HepG2 (cell line): ENCODE data around the gene VENTX. TPM values are rescaled to one million over a fixed set of nuclear protein-coding genes. Genes with fewer than 3 reads are reported as not detected.

ENCODE experiments used
- ATAC-seq: fragments of 200-7000 bp; cut with Tn5 transposase; 3 replicates; pipeline ENCODE4 v1.9.1; 2020; ENCODE audit warnings: mild to moderate bottlenecking, moderate library complexity
- BruUV-seq: library from RNA; stranded (reverse); fragments of 400-500 nt; replicated peaks from 2 replicates; lab custom pipeline; 2021; lab: Mats Ljungman, UMichigan
- CTCF ChIA-PET: fragments of 300-600 bp; formaldehyde crosslinking; extraction: SDS; loops from one replicate; lab custom pipeline; 2021; ENCODE audit warnings: low total read pairs, inconsistent platforms, low intra/inter-chr PET ratio; lab: Yijun Ruan, JAX
- POLR2A ChIA-PET: fragments of 350-600 bp; sonication (Branson Sonifier 250); formaldehyde crosslinking; loops from one replicate; lab custom pipeline; 2020; ENCODE audit warnings: antibody characterized with exemption, inconsistent platforms; lab: Yijun Ruan, JAX
- DNase-seq: peaks from one replicate; pipeline ENCODE4 v3.0.0-alpha.2; 2015; ENCODE audit warnings: low spot score
- FAIRE-seq: peaks from 3 replicates; lab custom pipeline; 2011; peaks lifted over from hg19 to GRCh38; lab: Jason Lieb, UNC
- H2AFZ ChIP-seq: one replicate; pipeline ENCODE4 v1.6.1; 2011; ENCODE audit warnings: low read length, inconsistent platforms
- H3K27ac ChIP-seq: fragments of 300-600 bp; 3 replicates; pipeline ENCODE4 v1.8.0; 2011; ENCODE audit warnings: mixed run types, mild to moderate bottlenecking, mixed read lengths, low read length, inconsistent platforms; ENCODE audit not compliant: insufficient read depth; ENCODE audit errors: extremely low read length
- H3K27me3 ChIP-seq, 2 experiments: fragments of 200-600 bp in 1 of 2; 2 replicates in 1 of 2; 3 replicates in 1 of 2; pipeline versions ENCODE4 v1.6.0 to v1.8.0; 2011; ENCODE audit warnings: low read length in 2 of 2, mild to moderate bottlenecking in 2 of 2, moderate library complexity in 2 of 2, inconsistent platforms in 1 of 2; ENCODE audit not compliant: insufficient read depth in 2 of 2, control insufficient read depth in 1 of 2
- H3K36me3 ChIP-seq, 2 experiments: fragments of 200-600 bp in 1 of 2; replicated peaks in 1 of 2; 2 replicates in 1 of 2; 3 replicates in 1 of 2; pipeline versions ENCODE4 v1.5.1 to v1.8.0; 2011; ENCODE audit warnings: low read length in 2 of 2, inconsistent platforms in 1 of 2; ENCODE audit not compliant: insufficient read depth in 2 of 2, control insufficient read depth in 1 of 2
- H3K4me1 ChIP-seq: 2 replicates; pipeline ENCODE4 v1.5.1; 2012; ENCODE audit warnings: low read length, inconsistent platforms; ENCODE audit not compliant: insufficient read depth
- H3K4me2 ChIP-seq: 2 replicates; pipeline ENCODE4 v1.6.0; 2011; ENCODE audit warnings: low read depth, low read length, inconsistent platforms
- H3K4me3 ChIP-seq, 3 experiments: fragments of 200-600 bp in 1 of 3; sonication (generic), shearing (Covaris generic) in 1 of 3; replicated peaks in 1 of 3; 2 replicates each; pipeline ENCODE4 v1.5.1; 2011 to 2016; ENCODE audit warnings: low read length in 3 of 3, inconsistent platforms in 2 of 3, low read depth in 2 of 3, mild to moderate bottlenecking in 2 of 3, control low read depth in 1 of 3, mixed read lengths in 1 of 3; ENCODE audit not compliant: insufficient read depth in 1 of 3
- H3K79me2 ChIP-seq: one replicate; pipeline ENCODE4 v1.6.1; 2011; ENCODE audit warnings: low read length, inconsistent platforms; ENCODE audit not compliant: insufficient read depth
- H3K9ac ChIP-seq: 2 replicates; pipeline ENCODE4 v1.6.0; 2011; ENCODE audit warnings: mild to moderate bottlenecking, low read depth, low read length, inconsistent platforms; ENCODE audit not compliant: insufficient read depth
- H3K9me3 ChIP-seq: 2 replicates; pipeline ENCODE4 v1.5.1; 2012; ENCODE audit warnings: mild to moderate bottlenecking, low read length
- H4K20me1 ChIP-seq: 2 replicates; pipeline ENCODE4 v1.6.0; 2011; ENCODE audit warnings: inconsistent platforms, mild to moderate bottlenecking, low read length, moderate library complexity; ENCODE audit not compliant: insufficient read depth
- ATF7 ChIP-seq, 2 experiments: fragments of 450-650 bp in 1 of 2; sonication (generic) in 1 of 2; formaldehyde crosslinking in 1 of 2; IDR thresholded peaks; 2 replicates each; pipeline versions ENCODE4 v1.4.0 to v1.6.1; 2016 to 2020; ENCODE audit warnings: antibody characterized with exemption in 1 of 2, mild to moderate bottlenecking in 1 of 2, missing genetic modification reagents in 1 of 2
- ATF7-NPFF ChIP-seq: sonication (generic); formaldehyde crosslinking; IDR thresholded peaks from 2 replicates; pipeline ENCODE4 v1.8.1; 2023; ENCODE audit warnings: mild to moderate bottlenecking, low read depth, missing genetic modification reagents, moderate library complexity
- NRL ChIP-seq: sonication (generic); formaldehyde crosslinking; IDR thresholded peaks from 2 replicates; pipeline ENCODE4 v1.5.0; 2020; ENCODE audit warnings: missing genetic modification reagents, mild to moderate bottlenecking, moderate library complexity, borderline replicate concordance
- ZNF138 ChIP-seq: sonication (generic); formaldehyde crosslinking; IDR thresholded peaks from 2 replicates; pipeline ENCODE4 v1.5.0; 2020; ENCODE audit warnings: mild to moderate bottlenecking, low read depth, missing genetic modification reagents
- ZNF317 ChIP-seq: sonication (generic); formaldehyde crosslinking; IDR thresholded peaks from 2 replicates; pipeline ENCODE4 v1.5.0; 2020; ENCODE audit warnings: mild to moderate bottlenecking, missing genetic modification reagents
- ZNF788 ChIP-seq: sonication (generic); formaldehyde crosslinking; IDR thresholded peaks from 2 replicates; pipeline ENCODE4 v1.5.0; 2020; ENCODE audit warnings: mild to moderate bottlenecking, missing genetic modification reagents, borderline replicate concordance
- WGBS: methylation state at CpG from one replicate; pipeline ENCODE4 v1.1.6; 2017; ENCODE audit warnings: low lambda C conversion rate; 5-methylcytosine and 5-hydroxymethylcytosine counted together
- in situ Hi-C: cut with HindIII; loops from 2 replicates; pipeline ENCODE4 v1.10.0; 2017; ENCODE audit warnings: low pct_unique_long_range_greater_than_20kb; ENCODE audit not compliant: extremely low pct_ligation_motif_present
- intact Hi-C: fragments of 100-400 bp; cut with micrococcal nuclease; formaldehyde crosslinking; loops from one replicate; pipeline ENCODE4 v1.10.0; 2022; ENCODE audit not compliant: unreplicated experiment
- polyA plus RNA-seq, 8 experiments: library from polyadenylated mRNA; depleted of rRNA in 3 of 8; stranded (reverse) in 7 of 8; unstranded in 1 of 8; fragments of >200 nt; fragmentation: Illumina TruSeq in 4 of 8; extraction: Trizol in 4 of 8; gene quantifications; 2 replicates each; pipeline versions ENCODE4 v1.2.1 to v1.2.3, GENCODE V29; 2011 to 2016; ENCODE audit warnings: low read depth in 4 of 8, missing spikeins in 1 of 8, mixed read lengths in 1 of 8; ENCODE audit not compliant: insufficient read depth in 1 of 8
- total RNA-seq, 5 experiments: library from RNA; depleted of rRNA; stranded (reverse); fragments of >200 nt; fragmentation: Illumina TruSeq; extraction: Trizol; gene quantifications; 2 replicates each; pipeline ENCODE4 v1.2.3, GENCODE V29; 2016; ENCODE audit warnings: low read depth in 1 of 5
- TF ChIP-seq, protein P1 (sequence below): sonication (generic); formaldehyde crosslinking; IDR thresholded peaks from 2 replicates; pipeline ENCODE4 v1.8.0; 2022; ENCODE audit warnings: mild to moderate bottlenecking, missing genetic modification reagents; ENCODE audit not compliant: insufficient replicate concordance
- TF ChIP-seq, protein P2 (sequence below): sonication (generic); formaldehyde crosslinking; IDR thresholded peaks from 2 replicates; pipeline ENCODE4 v1.5.1; 2020; ENCODE audit warnings: mild to moderate bottlenecking, moderate library complexity, missing genetic modification reagents
- TF ChIP-seq, protein P3 (sequence below): sonication (generic); formaldehyde crosslinking; IDR thresholded peaks from 2 replicates; pipeline ENCODE4 v1.8.0; 2022; ENCODE audit warnings: low read depth, missing genetic modification reagents

Gene VENTX
- total and polyA plus RNA-seq, 2 of the 13 experiments (the other 11 are each of a cell fraction or from before 2014, with no cell fraction given) = not detected

DNA sequence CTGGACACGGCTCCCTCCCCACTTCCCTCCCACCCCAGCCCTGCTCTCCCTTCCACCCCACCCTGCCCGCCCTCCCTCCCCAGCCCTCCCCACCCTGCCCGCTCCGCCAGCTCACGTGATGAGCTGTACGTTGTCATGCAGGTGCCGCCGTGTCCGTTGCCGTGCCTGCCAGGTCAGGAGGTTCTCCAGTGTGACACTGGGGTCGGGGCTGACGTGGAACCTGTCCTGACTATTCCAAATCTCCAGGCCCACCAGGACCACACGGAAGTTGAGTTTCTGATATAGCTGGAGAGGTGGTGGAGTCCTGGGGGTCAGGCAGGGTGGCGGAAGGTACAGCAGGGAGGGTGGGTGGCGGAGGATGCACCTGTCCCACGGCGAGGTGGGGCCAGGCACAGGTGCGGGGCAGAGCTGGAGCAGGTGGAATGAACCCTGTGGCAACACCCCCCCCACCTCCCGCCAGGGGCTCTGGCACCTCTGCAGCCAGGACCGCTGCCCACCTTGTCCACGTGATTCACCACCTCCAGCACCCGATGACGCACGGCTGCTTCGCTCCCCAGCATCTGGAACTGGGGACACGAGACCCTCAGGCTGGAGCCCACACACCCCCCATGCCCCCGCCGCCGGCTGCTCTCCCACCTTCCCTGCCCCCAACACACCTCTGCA is 34.8 kb downstream of the VENTX start:
- BruUV-seq = no TSS peak
- CTCF ChIA-PET = no interaction called here
- peaks cover 0 to 21% of the 10 kb centered on the region in 2 experiments; a peak in 3 of 5 replicates for H3K27me3 ChIP-seq
- FAIRE-seq (no peak), ATAC-seq (no peak), DNase-seq (no peak)
- POLR2A ChIA-PET = no interaction called here
- TF ChIP-seq, protein P1, sequence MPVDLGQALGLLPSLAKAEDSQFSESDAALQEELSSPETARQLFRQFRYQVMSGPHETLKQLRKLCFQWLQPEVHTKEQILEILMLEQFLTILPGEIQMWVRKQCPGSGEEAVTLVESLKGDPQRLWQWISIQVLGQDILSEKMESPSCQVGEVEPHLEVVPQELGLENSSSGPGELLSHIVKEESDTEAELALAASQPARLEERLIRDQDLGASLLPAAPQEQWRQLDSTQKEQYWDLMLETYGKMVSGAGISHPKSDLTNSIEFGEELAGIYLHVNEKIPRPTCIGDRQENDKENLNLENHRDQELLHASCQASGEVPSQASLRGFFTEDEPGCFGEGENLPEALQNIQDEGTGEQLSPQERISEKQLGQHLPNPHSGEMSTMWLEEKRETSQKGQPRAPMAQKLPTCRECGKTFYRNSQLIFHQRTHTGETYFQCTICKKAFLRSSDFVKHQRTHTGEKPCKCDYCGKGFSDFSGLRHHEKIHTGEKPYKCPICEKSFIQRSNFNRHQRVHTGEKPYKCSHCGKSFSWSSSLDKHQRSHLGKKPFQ (CRISPR knock-in tag) = no peak
- no peak for TF ChIP-seq ZNF138 (CRISPR knock-in tag)
- H3K9me3 ChIP-seq = no peaks in the 10 kb centered on the region
- intact Hi-C loops (no loop called here), in situ Hi-C loops (no loop called here)
- no peaks in the 10 kb centered on the region for H3K79me2 ChIP-seq
- H2AFZ ChIP-seq = no peak overlapping the region
- H3K4me2 ChIP-seq = no peak overlapping the region
- no peaks in the 10 kb centered on the region for H4K20me1 ChIP-seq
- no peak overlapping the region for H3K27ac ChIP-seq
- H3K9ac ChIP-seq = no peak overlapping the region
- H3K4me1 ChIP-seq = peaks cover 4% of the 10 kb centered on the region
- H3K36me3 ChIP-seq = no peaks in the 10 kb centered on the region
- H3K4me3 ChIP-seq = no peak overlapping the region
- 61% methylated on average over 25 of the region's 29 CpGs for WGBS

DNA sequence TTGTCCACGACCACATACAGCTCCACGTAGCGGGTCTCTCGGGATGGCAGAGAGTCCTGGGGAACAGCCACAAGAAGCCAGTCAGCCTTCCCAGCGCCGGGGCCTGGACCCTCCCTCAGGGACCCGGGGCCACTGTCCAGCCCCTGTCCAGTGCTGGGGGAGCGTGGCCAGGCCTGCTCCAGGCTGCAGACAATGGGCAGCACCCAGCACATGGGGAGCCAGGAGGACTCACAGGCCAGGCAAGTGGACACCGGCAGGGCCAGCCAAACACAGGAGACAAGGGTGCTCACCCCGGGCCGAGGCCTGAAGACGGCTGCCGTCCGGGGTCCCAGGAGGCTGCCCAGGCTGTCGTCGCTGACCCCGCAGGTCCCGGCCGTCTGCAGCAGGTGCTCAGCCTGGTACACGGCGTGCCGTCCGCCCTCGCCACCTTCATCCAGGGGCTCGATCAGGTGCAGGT is 35.3 kb downstream of the VENTX start:
- H3K4me3 ChIP-seq = no peak overlapping the region
- no peaks in the 10 kb centered on the region for H3K36me3 ChIP-seq
- H3K4me2 ChIP-seq = no peak overlapping the region
- in situ Hi-C loops (no loop called here), intact Hi-C loops (no loop called here)
- H3K9me3 ChIP-seq = no peaks in the 10 kb centered on the region
- H3K27ac ChIP-seq = no peak overlapping the region
- WGBS = 66% methylated on average over 13 of the region's 25 CpGs
- peaks cover 3% of the 10 kb centered on the region; the same call in 1 of the 2 replicates for H4K20me1 ChIP-seq
- no peak overlapping the region for H2AFZ ChIP-seq
- H3K27me3 ChIP-seq = peaks cover 0 to 21% of the 10 kb centered on the region in 2 experiments; a peak in 3 of 5 replicates
- TF ChIP-seq, protein P2, sequence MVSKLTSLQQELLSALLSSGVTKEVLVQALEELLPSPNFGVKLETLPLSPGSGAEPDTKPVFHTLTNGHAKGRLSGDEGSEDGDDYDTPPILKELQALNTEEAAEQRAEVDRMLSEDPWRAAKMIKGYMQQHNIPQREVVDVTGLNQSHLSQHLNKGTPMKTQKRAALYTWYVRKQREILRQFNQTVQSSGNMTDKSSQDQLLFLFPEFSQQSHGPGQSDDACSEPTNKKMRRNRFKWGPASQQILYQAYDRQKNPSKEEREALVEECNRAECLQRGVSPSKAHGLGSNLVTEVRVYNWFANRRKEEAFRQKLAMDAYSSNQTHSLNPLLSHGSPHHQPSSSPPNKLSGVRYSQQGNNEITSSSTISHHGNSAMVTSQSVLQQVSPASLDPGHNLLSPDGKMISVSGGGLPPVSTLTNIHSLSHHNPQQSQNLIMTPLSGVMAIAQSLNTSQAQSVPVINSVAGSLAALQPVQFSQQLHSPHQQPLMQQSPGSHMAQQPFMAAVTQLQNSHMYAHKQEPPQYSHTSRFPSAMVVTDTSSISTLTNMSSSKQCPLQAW (CRISPR knock-in tag) = no peak
- no peak for TF ChIP-seq NRL
- TF ChIP-seq ATF7-NPFF (CRISPR knock-in tag) = no peak
- TF ChIP-seq, protein P3, sequence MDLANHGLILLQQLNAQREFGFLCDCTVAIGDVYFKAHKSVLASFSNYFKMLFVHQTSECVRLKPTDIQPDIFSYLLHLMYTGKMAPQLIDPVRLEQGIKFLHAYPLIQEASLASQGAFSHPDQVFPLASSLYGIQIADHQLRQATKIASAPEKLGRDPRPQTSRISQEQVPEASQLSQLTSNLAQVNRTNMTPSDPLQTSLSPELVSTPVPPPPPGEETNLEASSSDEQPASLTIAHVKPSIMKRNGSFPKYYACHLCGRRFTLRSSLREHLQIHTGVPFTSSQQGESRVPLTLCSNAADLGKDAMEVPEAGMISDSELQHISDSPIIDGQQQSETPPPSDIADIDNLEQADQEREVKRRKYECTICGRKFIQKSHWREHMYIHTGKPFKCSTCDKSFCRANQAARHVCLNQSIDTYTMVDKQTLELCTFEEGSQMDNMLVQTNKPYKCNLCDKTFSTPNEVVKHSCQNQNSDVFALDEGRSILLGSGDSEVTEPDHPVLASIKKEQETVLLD = no peak
- no peak for TF ChIP-seq ZNF788 (CRISPR knock-in tag)
- TF ChIP-seq ZNF317 (CRISPR knock-in tag) = no peak
- no peak for TF ChIP-seq ATF7 (IDR thresholded peaks at IDR 0.05)
- TF ChIP-seq ATF7 (CRISPR knock-in tag; IDR thresholded peaks at IDR 0.05) = no peak
- no peak for ATAC-seq
- FAIRE-seq = no peak
- peaks cover 10% of the 10 kb centered on the region for H3K4me1 ChIP-seq
- DNase-seq = no peak
- H3K79me2 ChIP-seq = no peaks in the 10 kb centered on the region
- BruUV-seq = no TSS peak
- CTCF ChIA-PET = no interaction called here
- no peak overlapping the region for H3K9ac ChIP-seq
- POLR2A ChIA-PET = no interaction called here
